ENCODE results near the gene SPATS2. TPM values are rescaled to one million over a fixed set of nuclear protein-coding genes. Genes with fewer than 3 reads are reported as not detected.
"Not testable (repeated sequence)": the region's sequence is repeated elsewhere in the genome, so short reads cannot be mapped to it uniquely, and the experiment has no call there.

The SPATS2 gene
- total RNA-seq = 44.5 and 45.5 TPM in 2 replicates

DNA sequence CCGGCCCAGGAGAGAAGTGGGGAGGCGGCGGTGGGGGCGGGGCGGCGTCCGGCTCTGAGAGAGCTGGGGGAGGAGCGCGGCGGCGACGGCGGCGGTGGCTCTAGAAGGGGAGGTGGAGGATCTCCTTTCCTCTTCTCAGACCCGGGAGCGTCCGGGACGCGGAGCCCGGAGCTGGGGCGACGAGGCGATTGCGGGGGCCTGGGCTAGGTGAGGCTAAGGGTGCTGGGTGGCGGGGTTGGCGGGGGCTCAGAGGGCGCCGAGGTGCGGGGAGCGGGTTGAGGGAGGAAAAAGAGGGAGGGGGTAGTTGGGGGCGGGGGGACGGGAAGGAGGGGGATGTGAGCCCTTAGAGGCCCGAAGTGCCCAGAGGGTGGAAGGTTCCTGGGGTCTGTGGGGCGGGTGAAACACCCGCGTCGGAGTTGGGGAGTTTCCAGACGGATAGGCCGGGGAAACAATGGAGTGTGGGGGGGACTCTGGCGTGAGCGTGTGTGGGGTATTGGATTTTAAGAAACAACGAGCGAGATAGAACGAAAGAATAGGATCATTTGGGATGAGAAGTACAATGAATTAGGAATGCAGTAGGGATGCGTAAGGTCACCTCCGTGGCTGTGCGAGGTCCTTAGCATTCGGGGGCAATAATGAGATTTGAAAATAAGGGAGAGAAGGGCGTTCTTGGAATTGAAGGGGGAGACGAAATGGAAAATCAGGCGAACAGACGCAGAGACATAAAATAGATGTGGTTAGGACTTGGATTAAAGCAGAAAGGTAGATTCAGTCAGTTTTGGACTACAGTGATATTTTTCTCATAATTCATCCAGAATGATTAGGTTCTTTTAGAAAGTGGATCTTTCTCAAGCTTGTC lies at the start of gene SPATS2:
Gene SPATS2, plus strand, starts transcription at position 82 of the 859 bp plus-strand sequence. CDS start 93,551 bp downstream, outside the sequence.
- DNase-seq (ENCODE audit: low read depth, low spot score) = no peak

DNA sequence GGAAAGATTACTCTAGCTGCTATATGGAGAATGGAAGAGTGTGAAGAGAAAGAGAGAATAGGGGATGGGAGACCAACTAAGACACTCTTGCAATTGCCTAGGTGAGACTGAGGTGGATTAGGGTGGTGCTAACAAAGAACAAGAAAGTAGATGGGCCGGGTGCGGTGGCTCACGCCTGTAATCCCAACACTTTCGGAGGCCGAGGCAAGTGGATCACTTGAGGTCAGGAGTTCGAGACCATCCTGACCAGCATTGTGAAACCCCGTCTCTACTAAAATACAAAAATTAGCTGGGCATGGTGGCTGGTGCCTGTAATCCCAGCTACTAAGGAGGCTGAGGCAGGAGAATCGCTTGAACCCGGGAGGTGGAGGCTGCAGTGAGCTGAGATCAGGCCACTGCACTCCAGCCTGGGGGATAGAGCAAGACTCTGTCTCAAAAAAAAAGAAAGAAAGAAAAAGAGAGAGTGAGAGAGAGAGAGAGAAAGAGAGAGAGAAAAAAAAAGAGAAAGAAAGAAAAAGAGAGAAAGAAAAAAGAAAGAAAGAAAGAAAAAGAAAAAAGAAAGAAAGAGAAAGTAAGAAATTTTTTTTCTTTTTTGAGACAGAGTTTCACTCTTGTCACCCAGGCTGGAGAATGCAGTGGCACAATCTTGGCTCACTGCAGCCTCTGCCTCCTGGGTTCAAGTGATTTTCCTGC lies 46.7 kb upstream of the SPATS2 start:
- not testable (repeated sequence) for DNase-seq (ENCODE audit: low read depth, low spot score)

GRCh38 chr12:49322367-49322707 lies 44.9 kb upstream of the SPATS2 start:
- no peak for DNase-seq (ENCODE audit: low read depth, low spot score)

DNA sequence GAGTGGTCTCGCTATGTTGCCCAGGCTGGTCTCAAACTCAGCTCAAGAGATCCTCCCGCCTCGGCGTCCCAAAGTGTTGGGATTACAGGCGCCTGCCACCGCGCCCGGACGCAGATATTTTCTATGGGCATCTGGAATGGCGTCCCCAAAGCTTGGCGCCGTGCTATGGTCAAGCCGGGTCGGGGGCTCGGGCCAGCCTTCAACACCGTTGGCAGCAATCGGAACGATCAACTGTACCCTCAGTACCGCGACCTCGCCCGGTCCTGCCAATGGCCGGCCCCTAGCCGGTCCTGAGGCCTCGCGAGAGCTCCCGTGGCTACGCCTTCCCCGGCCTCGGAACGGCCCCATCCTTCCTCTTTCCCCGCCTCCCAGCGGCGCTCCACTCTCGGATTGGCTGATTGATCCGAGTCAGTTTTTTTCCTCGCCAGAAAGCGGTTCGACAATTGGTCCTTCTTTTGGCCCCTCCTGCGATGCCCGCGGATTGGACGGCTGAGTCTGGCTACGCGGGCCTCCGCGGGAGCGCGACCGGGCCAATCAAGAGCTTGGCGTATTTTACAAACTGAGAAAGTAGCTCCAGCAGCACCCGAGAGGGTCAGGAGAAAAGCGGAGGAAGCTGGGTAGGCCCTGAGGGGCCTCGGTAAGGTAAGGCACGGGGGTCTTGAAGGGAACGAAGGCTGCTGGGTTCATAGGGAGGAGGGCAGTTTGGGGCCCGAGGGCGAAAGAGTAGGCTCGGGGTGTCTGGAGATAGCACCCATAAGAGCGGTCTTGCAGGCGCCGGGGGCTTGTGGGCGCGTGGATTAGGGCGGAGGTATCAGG lies 44.3 kb upstream of the SPATS2 start, which contains the start of gene TROAP:
Gene TROAP, plus strand, starts transcription at position 548 of the 816 bp plus-strand sequence. CDS start 354 bp downstream, outside the sequence.
- DNase-seq (ENCODE audit: low read depth, low spot score) = peak; percentile 91

GRCh38 chr12:49323524-49324097 lies 43.7 kb upstream of the SPATS2 start:
- no peak for DNase-seq (ENCODE audit: low read depth, low spot score)

- no peak for DNase-seq (ENCODE audit: low read depth, low spot score)
Measured at GRCh38 chr12:49325606-49326005, 41.7 kb upstream of the SPATS2 start.

DNA sequence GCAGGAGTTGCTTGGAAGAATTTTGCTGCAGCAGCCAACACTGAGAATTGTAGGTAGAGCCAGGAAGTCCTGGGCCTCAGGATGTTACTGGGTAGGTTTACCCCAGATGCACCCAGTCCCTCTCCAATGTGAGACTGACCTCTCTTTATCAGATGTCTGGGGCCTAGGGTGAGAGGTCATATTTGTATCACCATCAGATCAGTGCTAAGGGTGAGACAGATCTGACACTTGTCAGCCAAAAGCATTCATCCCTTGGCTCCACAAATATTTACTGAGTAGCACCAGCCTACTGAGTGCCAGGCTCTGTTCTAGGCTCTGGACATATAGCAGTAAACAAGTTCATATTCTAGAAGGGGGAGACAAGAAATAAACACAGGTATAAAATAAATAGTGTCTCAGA lies 39.9 kb upstream of the SPATS2 start:
- no peak for DNase-seq (ENCODE audit: low read depth, low spot score)

DNA sequence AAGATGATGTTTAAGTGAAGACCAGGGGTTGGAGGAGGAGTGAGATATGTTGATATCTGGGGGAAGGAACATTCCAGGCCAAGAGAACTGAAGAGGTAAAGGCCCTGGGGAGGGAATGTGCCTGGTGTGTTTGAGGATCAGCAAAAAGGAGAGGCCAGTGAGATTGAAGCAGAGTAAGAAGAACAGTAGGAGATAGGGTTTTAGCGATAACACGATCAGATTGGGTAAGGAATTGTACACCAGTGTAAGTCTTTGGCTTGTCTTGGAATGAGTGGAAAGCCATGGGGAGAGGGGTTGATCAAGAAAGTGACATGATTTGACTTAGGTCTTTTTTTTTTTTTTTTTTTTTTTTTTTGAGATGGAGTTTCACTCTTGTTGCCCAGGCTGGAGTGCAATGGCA lies 39.4 kb upstream of the SPATS2 start:
- no peak for DNase-seq (ENCODE audit: low read depth, low spot score)

- DNase-seq (ENCODE audit: low read depth, low spot score) = no peak
Measured at GRCh38 chr12:49328816-49329215, 38.4 kb upstream of the SPATS2 start.

DNA sequence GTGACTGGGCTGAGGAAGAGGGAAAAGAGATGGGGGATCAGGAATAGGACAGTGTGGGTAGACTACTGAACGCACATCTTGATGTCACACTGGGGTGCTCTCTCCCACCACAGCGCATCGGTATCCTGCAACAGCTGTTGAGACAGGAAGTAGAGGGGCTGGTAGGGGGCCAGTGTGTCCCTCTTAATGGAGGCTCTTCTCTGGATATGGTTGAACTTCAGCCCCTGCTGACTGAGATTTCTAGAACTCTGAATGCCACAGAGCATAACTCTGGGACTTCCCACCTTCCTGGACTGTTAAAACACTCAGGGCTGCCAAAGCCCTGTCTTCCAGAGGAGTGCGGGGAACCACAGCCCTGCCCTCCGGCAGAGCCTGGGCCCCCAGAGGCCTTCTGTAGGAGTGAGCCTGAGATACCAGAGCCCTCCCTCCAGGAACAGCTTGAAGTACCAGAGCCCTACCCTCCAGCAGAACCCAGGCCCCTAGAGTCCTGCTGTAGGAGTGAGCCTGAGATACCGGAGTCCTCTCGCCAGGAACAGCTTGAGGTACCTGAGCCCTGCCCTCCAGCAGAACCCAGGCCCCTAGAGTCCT lies 37.1 kb upstream of the SPATS2 start:
- DNase-seq (ENCODE audit: low read depth, low spot score) = no peak

GRCh38 chr12:49330631-49331379 lies 36.5 kb upstream of the SPATS2 start:
- no peak for DNase-seq (ENCODE audit: low read depth, low spot score)

- DNase-seq (ENCODE audit: low read depth, low spot score) = peak; percentile 54
Measured at GRCh38 chr12:49331380-49332222, 35.7 kb upstream of the SPATS2 start.

DNA sequence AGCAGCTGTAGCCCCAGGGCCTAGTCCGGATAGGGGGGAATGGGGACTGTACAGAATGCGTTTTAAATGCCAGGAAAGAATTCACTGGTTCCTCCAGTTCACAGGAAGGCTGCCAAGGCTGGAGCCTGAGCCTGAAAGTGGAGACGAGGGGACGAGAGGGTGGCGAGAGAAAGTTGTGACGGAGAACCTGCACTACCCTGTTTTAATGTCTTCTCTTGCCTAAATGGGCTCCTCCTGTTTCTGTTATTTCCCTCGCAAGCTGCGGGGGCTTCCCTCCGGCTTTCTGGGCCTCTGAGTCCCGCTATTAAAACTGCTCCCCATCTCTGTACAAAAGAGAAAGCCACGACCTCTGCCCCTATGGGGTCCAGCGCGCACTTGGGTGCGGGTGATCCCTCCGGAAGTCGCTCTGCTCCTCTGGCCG lies 34.8 kb upstream of the SPATS2 start:
- no peak for DNase-seq (ENCODE audit: low read depth, low spot score)

- DNase-seq (ENCODE audit: low read depth, low spot score) = no peak
Measured at GRCh38 chr12:49332891-49333371, 34.3 kb upstream of the SPATS2 start.

GRCh38 chr12:49333778-49334177 lies 33.5 kb upstream of the SPATS2 start:
- DNase-seq (ENCODE audit: low read depth, low spot score) = not testable (repeated sequence)

- no peak for DNase-seq (ENCODE audit: low read depth, low spot score)
Measured at GRCh38 chr12:49334226-49334625, 33.0 kb upstream of the SPATS2 start.

DNA sequence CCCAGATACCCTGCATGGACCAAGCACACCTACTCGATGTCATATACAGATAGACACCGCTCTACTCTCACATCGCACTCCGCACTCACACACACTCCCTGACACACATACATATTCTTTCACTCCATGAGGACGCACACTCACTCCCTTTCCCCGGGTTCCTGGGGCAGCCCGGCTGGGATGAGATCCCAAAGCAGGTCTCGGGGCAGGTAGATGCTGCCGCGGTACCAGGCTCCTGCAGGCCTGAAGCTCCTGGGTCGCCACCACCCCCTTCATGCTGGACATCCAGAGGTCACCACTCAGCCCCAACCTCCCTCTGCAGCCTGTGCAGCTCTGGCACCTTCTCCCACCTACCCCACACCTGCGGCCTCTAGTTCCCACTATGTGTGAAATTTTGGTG lies 32.6 kb upstream of the SPATS2 start:
- DNase-seq (ENCODE audit: low read depth, low spot score) = no peak

GRCh38 chr12:49335118-49335954 lies 31.9 kb upstream of the SPATS2 start:
- no peak for DNase-seq (ENCODE audit: low read depth, low spot score)
